Stimulated activated CD4-positive, alpha-beta T cell treated with anti-CD3 and anti-CD28 coated beads, TNF-alpha, amount 100 ng/mL, for 4 hours (primary cell): ENCODE measurements around the gene PRSS21.

Experiments used
- DNase-seq, 3 experiments: peaks; one replicate each; pipeline ENCODE4 v3.0.0-alpha.2; 2020; ENCODE audit warnings: low read depth in 3 of 3

The PRSS21 gene

DNA sequence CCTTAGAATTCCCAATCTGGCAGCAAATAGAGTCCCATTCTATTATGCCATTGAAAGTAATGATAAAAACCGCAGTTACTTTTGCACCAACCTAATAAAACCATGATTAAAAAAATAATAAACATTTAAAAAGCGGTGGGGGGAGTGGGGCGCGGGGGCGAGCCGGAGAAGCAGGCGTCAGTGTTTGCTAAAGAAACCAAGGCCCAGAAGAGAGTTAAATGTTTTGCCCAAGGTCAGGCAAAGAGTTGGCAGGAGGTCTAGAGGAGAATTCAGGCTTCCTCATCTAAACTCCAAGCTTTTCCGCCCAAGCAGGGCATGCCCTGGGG, 50.6 kb downstream of the PRSS21 start:
- DNase-seq: no peak

DNA sequence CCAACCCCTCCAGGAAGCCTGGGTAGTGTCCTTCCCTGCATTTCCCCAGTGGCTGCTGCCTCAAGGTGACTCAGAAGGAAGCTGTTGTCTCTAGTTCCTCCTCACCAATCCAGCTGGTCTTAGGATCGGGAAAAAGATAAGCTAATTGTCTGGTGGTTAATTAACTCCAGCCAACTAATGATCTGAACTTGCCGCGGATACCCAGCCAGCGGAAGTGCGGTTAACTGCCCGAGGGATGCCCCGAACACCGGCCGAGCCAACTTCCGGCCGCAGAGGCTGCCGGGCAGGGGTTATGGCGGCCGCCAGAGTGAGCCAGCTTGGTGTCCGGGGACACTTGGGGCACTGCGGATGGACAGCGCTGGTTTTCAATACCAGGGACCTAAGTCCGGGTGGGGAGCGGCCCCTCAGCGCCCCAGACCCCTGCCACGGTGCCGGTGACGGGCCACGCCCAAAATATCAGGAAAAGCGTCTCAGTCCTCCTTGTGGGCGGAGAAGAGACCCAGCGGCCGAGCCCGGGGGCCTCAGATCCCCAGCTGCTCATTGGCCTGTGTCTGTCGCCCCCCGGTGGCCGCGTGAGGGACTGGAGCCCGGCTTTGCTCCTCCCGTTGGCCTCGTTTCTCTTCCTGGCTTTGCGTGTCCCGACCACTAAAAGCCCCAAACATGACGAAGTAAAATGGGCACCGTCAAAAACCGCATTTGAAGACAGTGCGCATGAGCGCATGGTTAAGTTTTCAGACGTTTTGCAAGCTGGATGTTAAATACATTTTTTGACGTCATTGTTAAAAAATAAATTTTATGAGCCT, 51.2 kb downstream of the PRSS21 start:
- peak; percentile 82 to 94 (median 84) for DNase-seq
